ENCODE results near the gene REV3L.

REV3L gene

DNA sequence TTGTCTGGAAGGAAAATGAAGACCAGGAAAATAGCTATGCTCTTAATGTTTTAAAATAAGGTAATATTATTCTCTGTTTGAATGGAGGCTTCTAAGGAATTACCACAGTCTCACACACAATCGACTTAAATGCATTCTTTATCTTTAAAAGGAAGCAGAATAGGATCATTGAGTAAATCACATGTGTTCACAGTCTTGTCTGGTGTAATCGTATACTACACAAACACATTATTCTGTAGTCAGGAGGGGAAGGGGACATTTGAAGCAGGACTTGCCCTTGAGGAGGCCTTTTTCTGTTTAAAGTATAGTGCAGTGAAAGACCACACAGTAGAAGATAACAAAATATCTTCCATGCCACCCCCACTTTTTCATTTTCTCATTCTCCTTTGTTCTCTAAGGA is 20.6 kb upstream of the REV3L start:
- no peak for TF ChIP-seq CTCF (conservative IDR thresholded peaks at IDR 0.05)
- no peak overlapping the region for H3K27ac ChIP-seq

GRCh38 chr6:111503194-111503593 is 20.2 kb upstream of the REV3L start:
- H3K27ac ChIP-seq: no peak overlapping the region
- no peak for TF ChIP-seq CTCF (conservative IDR thresholded peaks at IDR 0.05)

DNA sequence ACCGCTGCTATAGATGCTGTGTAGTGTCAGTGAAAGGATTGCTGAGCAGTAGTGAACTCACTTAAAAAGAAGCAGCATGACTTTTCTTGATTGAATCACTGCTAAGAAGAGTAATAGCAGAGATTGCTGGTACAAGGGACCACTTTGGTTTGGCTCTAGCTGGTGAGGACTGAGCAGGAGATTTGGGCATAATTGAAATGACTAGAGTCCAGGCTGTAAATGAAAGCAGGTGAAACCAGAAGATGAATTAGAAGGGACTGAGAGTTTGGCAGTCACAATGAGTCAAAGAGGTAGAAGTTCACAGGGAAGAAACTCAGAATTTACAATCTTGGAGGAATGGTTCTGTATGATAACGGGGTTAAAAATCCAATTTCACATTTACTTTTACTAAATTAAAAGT is 19.1 kb upstream of the REV3L start:
- H3K27ac ChIP-seq: no peak overlapping the region
- no peak for TF ChIP-seq CTCF (conservative IDR thresholded peaks at IDR 0.05)

GRCh38 chr6:111499269-111499793 is 16.3 kb upstream of the REV3L start:
- no peak for TF ChIP-seq CTCF (conservative IDR thresholded peaks at IDR 0.05)
- H3K27ac ChIP-seq: no peak overlapping the region

DNA sequence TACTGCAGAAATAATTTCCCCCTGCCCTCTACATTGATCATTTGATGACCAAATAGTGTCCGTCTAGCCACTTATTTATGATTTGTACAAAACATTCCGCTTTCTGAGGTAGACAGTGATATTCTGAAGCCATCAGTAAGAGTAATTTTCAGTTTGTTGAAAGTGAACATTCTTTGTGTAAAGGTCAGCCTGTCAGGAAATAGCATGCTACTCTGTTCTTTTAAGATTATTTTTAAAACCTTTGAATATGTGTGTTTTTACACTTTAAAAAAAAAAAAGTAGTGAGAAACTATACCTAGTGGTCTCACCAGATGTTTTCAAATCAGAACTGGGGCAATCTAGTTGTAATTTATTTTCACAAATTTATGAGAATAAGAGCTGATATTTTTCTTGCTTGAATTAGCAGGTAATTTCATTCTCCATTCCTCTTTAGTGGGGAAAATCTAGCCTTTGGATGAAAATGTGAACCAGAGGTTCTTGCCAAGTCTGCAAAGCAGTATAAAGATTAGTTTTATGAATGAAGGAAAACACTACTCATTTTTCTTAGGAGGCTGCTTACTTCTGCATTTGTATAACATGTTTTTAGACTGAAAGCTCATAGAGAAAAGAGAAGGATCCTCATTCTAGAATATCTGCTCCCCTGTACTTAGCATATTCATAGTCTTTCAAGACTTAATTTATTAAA is 12.1 kb upstream of the REV3L start:
- H3K27ac ChIP-seq: no peak overlapping the region
- no peak for TF ChIP-seq CTCF (conservative IDR thresholded peaks at IDR 0.05)

DNA sequence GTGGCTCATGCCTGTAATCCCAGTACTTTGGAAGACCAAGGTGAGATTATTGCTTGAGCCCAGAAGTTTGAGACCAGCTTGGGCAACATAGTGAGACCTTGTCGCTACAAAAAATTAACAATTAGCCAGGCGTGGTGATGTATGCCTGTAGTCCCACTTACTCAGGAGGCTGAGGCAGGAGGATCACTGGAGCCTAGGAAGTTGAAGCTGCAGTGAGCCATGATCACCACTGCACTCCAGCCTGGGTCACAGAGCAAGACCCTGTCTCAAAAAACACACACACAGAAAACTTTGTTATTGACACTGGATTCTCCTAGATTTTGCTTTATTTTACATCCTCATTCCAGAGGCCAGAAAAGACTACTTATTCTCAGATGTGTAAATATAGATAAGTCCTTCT is 9.5 kb upstream of the REV3L start:
- no peak overlapping the region for H3K27ac ChIP-seq
- TF ChIP-seq CTCF (conservative IDR thresholded peaks at IDR 0.05): no peak

GRCh38 chr6:111490067-111490466 is 7.0 kb upstream of the REV3L start:
- no peak overlapping the region for H3K27ac ChIP-seq
- TF ChIP-seq CTCF (conservative IDR thresholded peaks at IDR 0.05): no peak
